ENCODE data around the gene CBFA2T3.

DNA sequence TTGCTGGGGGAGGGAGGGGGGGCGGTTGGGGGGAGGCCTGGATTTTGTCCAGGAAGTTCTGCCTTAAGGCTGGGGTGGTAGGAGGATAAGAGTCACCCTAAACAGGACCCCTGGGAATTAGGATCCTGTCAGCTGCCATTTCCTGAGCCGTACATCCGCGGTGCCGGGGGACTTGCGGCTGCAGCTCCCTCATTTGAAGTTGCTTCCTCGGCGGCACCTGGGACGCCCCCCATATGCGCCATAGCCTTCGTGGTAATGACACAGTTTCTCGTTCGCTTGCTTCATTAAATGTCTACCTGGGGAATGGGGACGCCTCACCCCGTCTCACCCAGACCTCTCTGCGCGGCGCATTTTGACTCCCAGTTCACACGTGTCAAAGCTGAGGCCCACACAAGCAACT is 55.4 kb downstream of the CBFA2T3 start:
- TF ChIP-seq, protein P1, sequence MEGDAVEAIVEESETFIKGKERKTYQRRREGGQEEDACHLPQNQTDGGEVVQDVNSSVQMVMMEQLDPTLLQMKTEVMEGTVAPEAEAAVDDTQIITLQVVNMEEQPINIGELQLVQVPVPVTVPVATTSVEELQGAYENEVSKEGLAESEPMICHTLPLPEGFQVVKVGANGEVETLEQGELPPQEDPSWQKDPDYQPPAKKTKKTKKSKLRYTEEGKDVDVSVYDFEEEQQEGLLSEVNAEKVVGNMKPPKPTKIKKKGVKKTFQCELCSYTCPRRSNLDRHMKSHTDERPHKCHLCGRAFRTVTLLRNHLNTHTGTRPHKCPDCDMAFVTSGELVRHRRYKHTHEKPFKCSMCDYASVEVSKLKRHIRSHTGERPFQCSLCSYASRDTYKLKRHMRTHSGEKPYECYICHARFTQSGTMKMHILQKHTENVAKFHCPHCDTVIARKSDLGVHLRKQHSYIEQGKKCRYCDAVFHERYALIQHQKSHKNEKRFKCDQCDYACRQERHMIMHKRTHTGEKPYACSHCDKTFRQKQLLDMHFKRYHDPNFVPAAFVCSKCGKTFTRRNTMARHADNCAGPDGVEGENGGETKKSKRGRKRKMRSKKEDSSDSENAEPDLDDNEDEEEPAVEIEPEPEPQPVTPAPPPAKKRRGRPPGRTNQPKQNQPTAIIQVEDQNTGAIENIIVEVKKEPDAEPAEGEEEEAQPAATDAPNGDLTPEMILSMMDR (IDR thresholded peaks at IDR 0.05; ENCODE audit: insufficient read depth, low read depth, low read length): no peak
- TF ChIP-seq EZH2 (IDR thresholded peaks at IDR 0.05; ENCODE audit: insufficient read depth, low read length): no peak

Data from astrocyte (in vitro differentiated cells and primary cell).